ENCODE measurements around the gene MPV17L2. TPM values are rescaled to one million over a fixed set of nuclear protein-coding genes. Genes with fewer than 3 reads are reported as not detected.

Gene MPV17L2
- total and polyA plus RNA-seq, 2 of the 4 experiments (the other 2 are of a cell fraction), result 7.2 to 19.5 TPM

- no peak overlapping the region for H2AFZ ChIP-seq (replicated peaks; ENCODE audit: low read length, poor library complexity)
- no peak overlapping the region for H4K91ac ChIP-seq (ENCODE audit: insufficient read depth, low read depth, low read length)
- no peak overlapping the region for H3K56ac ChIP-seq (ENCODE audit: extremely low read depth, insufficient read depth, low read length)
- H3K4ac ChIP-seq (ENCODE audit: low read depth, low read length), result no peak overlapping the region
- no peak for ATAC-seq (ENCODE audit: low read depth)
- H2BK5ac ChIP-seq (ENCODE audit: low read depth, low read length, poor library complexity, severe bottlenecking), result no peak overlapping the region
- in situ Hi-C loops (cut with MboI; ENCODE audit: low sequenced_read_pairs), result no loop called here
- no peak for DNase-seq
- no peaks in the 10 kb centered on the region for H3K9me3 ChIP-seq (ENCODE audit: control insufficient read depth, insufficient read depth, low read length)
- H3K14ac ChIP-seq (replicated peaks; ENCODE audit: low read depth, low read length), result no peak overlapping the region
- no peak overlapping the region for H3K4me2 ChIP-seq (ENCODE audit: low read depth, low read length)
- no peak overlapping the region for H2BK20ac ChIP-seq (ENCODE audit: low read depth, low read length)
- dilution Hi-C loops (cut with HindIII; ENCODE audit: low sequenced_read_pairs, unreplicated experiment), result no loop called here
- H2BK15ac ChIP-seq (ENCODE audit: low read depth, low read length), result no peak overlapping the region
- CTCF ChIA-PET, result interaction anchor here (0.6 kb wide), 1 partner anchor 254 kb away, joined by 3 read pairs; no protein-coding TSS in a partner anchor
- intact Hi-C loops (cut with micrococcal nuclease), result loop anchor here (10.0 kb wide), 1 partner anchor 151 kb away; the partner anchor contains the start of gene ARRDC2
- peaks cover 11% of the 10 kb centered on the region; the same call in 1 of the 2 replicates for H3K36me3 ChIP-seq (ENCODE audit: control insufficient read depth, insufficient read depth, low read length)
- no TSS peak for BruUV-seq (replicated peaks)
- POLR2A ChIA-PET (ENCODE audit: unreplicated experiment), result no interaction called here
- H3K18ac ChIP-seq (ENCODE audit: low read depth, low read length), result no peak overlapping the region
- H3K9me1 ChIP-seq (ENCODE audit: insufficient read depth, low read length), result peaks cover 17% of the 10 kb centered on the region
- H3K4me3 ChIP-seq (ENCODE audit: insufficient read depth, low read depth, low read length), result no peak overlapping the region
- H2AK5ac ChIP-seq (ENCODE audit: low read depth, low read length), result no peak overlapping the region
- no peak overlapping the region for H3K9ac ChIP-seq (ENCODE audit: low read depth, low read length)
- TF ChIP-seq RFX5 (IDR thresholded peaks at IDR 0.05; ENCODE audit: low read depth, low read length), result no peak
- TF ChIP-seq USF2 (IDR thresholded peaks at IDR 0.05; ENCODE audit: low read depth, low read length), result no peak
- TF ChIP-seq MAZ (IDR thresholded peaks at IDR 0.05; ENCODE audit: borderline replicate concordance, low read depth, low read length), result no peak
- TF ChIP-seq MAFK (IDR thresholded peaks at IDR 0.05; ENCODE audit: low read depth, low read length), result no peak
- no peak overlapping the region for H3K23ac ChIP-seq (ENCODE audit: low read depth, low read length)
- H3K4me1 ChIP-seq (ENCODE audit: control insufficient read depth, insufficient read depth, low read length), result peaks cover 19% of the 10 kb centered on the region
- peaks cover 29% of the 10 kb centered on the region for H4K20me1 ChIP-seq (ENCODE audit: insufficient read depth, low read length)
- peaks cover 15 to 49% of the 10 kb centered on the region in 2 experiments; a peak in 3 of 4 replicates for H3K79me1 ChIP-seq (ENCODE audit: low read depth in 1 of 2, low read length in 2 of 2)
- WGBS, 2 experiments (ENCODE audit: extremely low coverage in 2 of 2, insufficient read length in 1 of 2), result 97% methylated on average over 26 of the region's 43 CpGs; no CpG with 5 or more reads in 1 of the 2 experiments
- H4K8ac ChIP-seq (ENCODE audit: low read depth in 2 of 2, low read length in 2 of 2), result no peak overlapping the region
- H3K27me3 ChIP-seq (ENCODE audit: control insufficient read depth, insufficient read depth, low read length), result no peaks in the 10 kb centered on the region
- H3K27ac ChIP-seq (ENCODE audit: insufficient read depth, low read length), result no peak overlapping the region
- H4K5ac ChIP-seq (ENCODE audit: low read depth, low read length), result no peak overlapping the region
- no peak overlapping the region for H2BK120ac ChIP-seq (ENCODE audit: low read depth, low read length)
- no peak overlapping the region for H2AK9ac ChIP-seq (replicated peaks; ENCODE audit: low read depth, low read length, poor library complexity)
These were observed 37.6 kb upstream of the MPV17L2 start for GRCh38 chr19:18155095-18156087.

All from IMR-90 (cell line).